ENCODE results near the gene NUDT16L1.

DNA sequence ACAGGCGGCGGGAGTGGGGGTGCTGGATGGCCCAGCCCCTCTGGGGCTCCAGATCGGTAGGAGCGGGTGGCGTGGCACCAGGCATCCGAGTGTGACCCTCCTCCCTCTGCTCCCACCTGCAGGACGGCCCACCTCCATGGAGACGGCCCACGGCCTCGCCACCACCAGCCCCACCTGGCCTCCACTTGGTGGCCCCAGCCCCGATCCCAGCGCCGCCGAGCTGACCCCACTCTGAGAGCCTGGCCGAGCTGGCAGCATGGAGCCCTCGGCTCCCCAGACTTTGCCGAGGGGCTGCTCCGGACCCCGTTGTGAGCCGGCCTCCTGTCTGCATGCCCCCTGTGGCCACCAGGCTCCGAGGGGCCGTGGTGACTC lies 4.7 kb upstream of the NUDT16L1 start:
- TF ChIP-seq, protein P1, sequence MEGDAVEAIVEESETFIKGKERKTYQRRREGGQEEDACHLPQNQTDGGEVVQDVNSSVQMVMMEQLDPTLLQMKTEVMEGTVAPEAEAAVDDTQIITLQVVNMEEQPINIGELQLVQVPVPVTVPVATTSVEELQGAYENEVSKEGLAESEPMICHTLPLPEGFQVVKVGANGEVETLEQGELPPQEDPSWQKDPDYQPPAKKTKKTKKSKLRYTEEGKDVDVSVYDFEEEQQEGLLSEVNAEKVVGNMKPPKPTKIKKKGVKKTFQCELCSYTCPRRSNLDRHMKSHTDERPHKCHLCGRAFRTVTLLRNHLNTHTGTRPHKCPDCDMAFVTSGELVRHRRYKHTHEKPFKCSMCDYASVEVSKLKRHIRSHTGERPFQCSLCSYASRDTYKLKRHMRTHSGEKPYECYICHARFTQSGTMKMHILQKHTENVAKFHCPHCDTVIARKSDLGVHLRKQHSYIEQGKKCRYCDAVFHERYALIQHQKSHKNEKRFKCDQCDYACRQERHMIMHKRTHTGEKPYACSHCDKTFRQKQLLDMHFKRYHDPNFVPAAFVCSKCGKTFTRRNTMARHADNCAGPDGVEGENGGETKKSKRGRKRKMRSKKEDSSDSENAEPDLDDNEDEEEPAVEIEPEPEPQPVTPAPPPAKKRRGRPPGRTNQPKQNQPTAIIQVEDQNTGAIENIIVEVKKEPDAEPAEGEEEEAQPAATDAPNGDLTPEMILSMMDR (IDR thresholded peaks at IDR 0.05; ENCODE audit: insufficient read depth, low read length) = no peak
- TF ChIP-seq POLR2AphosphoS5 (IDR thresholded peaks at IDR 0.05; ENCODE audit: low read depth) = no peak
